Esophagus muscularis mucosa (tissue), 3 donors: ENCODE measurements around the gene TRABD2B.

Experiments
- POLR2AphosphoS5 ChIP-seq, 2 donors: sonication (generic); formaldehyde crosslinking; IDR thresholded peaks; one replicate each; pipeline ENCODE4 v1.6.1; 2017; ENCODE audit warnings: antibody characterized with exemption in 2 of 2
- TF ChIP-seq, protein P1 (sequence below), 3 experiments: fragments of 200-600 bp in 2 of 3; fragments of 450-650 bp in 1 of 3; sonication (generic) in 2 of 3; IDR thresholded peaks; one replicate each; pipeline ENCODE4 v1.5.1; 2017 to 2019; ENCODE audit warnings: antibody characterized with exemption in 3 of 3, mild to moderate bottlenecking in 2 of 3, moderate library complexity in 1 of 3

DNA sequence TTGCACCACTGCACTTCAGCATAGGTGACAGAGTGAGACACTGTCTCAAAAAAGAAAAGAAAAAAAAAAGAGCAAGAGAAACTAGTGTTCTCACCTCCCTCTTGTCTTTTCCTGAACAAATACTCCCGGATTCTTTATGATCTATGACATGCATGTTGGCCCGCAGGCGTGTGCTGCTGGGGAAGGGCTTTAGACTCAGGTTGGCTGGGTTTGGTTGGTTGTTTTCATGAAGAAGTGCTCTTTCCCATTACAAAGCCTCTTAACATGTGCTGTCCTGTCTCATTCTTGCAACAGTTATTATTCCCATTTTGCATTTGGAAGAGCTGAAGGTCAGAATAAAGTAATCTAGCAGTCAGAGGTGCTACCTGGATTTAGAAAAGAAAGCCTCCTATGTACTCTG, 79.5 kb downstream of the TRABD2B start:
- TF ChIP-seq, protein P1, sequence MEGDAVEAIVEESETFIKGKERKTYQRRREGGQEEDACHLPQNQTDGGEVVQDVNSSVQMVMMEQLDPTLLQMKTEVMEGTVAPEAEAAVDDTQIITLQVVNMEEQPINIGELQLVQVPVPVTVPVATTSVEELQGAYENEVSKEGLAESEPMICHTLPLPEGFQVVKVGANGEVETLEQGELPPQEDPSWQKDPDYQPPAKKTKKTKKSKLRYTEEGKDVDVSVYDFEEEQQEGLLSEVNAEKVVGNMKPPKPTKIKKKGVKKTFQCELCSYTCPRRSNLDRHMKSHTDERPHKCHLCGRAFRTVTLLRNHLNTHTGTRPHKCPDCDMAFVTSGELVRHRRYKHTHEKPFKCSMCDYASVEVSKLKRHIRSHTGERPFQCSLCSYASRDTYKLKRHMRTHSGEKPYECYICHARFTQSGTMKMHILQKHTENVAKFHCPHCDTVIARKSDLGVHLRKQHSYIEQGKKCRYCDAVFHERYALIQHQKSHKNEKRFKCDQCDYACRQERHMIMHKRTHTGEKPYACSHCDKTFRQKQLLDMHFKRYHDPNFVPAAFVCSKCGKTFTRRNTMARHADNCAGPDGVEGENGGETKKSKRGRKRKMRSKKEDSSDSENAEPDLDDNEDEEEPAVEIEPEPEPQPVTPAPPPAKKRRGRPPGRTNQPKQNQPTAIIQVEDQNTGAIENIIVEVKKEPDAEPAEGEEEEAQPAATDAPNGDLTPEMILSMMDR (IDR thresholded peaks at IDR 0.05) = no peak
- no peak for TF ChIP-seq POLR2AphosphoS5 (IDR thresholded peaks at IDR 0.05)
